NT2/D1 (cell line): Measurements from ENCODE around the gene MLXIP.

Experiments used
- DNase-seq: peaks from one replicate; pipeline ENCODE4 v3.0.0-alpha.2; 2011; ENCODE audit warnings: low read depth, low spot score
- H3K27me3 ChIP-seq: 2 replicates; pipeline ENCODE4 v1.6.0; 2011; ENCODE audit warnings: mild to moderate bottlenecking; ENCODE audit not compliant: insufficient read length, insufficient read depth
- H3K36me3 ChIP-seq: 2 replicates; pipeline ENCODE4 v1.6.1; 2011; ENCODE audit warnings: mild to moderate bottlenecking, low read length, mixed read lengths; ENCODE audit not compliant: insufficient read depth, insufficient read length
- H3K4me1 ChIP-seq: 2 replicates; pipeline ENCODE4 v1.5.1; 2011; ENCODE audit not compliant: insufficient read depth, insufficient read length
- H3K4me3 ChIP-seq: 2 replicates; pipeline ENCODE4 v1.5.1; 2011; ENCODE audit warnings: low read depth; ENCODE audit not compliant: insufficient read length
- H3K9ac ChIP-seq: 2 replicates; pipeline ENCODE4 v1.6.0; 2011; ENCODE audit warnings: low read depth; ENCODE audit not compliant: insufficient read length
- H3K9me3 ChIP-seq: 2 replicates; pipeline ENCODE4 v1.5.1; 2011; ENCODE audit warnings: mild to moderate bottlenecking, low read length; ENCODE audit not compliant: insufficient read depth
- SUZ12 ChIP-seq: IDR thresholded peaks from 2 replicates; pipeline ENCODE4 v1.6.1; 2011; ENCODE audit not compliant: insufficient read length, insufficient read depth; ENCODE audit errors: extremely low read depth
- YY1 ChIP-seq: IDR thresholded peaks from 2 replicates; pipeline ENCODE4 v1.6.1; 2011; ENCODE audit not compliant: insufficient read length, insufficient read depth
- ZNF274 ChIP-seq: IDR thresholded peaks from 2 replicates; pipeline ENCODE4 v1.6.1; 2011; ENCODE audit warnings: mild to moderate bottlenecking, low read depth, low read length

MLXIP gene

DNA sequence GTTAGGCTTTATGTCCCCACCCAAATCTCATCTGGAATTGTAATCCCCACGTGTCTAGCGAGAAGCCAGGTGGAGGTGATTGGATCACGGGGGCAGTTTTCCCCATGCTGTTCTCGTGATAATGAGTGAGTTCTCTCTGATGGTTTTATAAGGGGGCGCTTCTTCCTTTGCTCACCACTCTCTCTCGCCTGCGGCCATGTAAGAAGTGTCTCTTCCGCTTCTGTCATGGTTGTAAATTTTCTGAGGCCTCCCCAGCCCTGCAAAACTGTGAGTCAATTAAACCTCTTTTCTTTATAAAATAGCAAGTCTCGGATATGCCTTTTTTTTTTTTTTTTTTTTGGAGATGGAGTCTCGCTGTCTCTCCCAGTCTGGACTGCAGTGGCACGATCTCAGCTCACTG, 82.2 kb downstream of the MLXIP start:
- TF ChIP-seq YY1 (no peak), ZNF274 (no peak), SUZ12 (no peak)
- Histone ChIP-seq H3K9me3 (no peaks in the 10 kb centered on the region), H3K9ac (no peak overlapping the region), H3K4me3 (no peak overlapping the region), H3K36me3 (no peaks in the 10 kb centered on the region), H3K4me1 (peaks cover 2% of the 10 kb centered on the region), H3K27me3 (no peaks in the 10 kb centered on the region)
- no peak for DNase-seq

DNA sequence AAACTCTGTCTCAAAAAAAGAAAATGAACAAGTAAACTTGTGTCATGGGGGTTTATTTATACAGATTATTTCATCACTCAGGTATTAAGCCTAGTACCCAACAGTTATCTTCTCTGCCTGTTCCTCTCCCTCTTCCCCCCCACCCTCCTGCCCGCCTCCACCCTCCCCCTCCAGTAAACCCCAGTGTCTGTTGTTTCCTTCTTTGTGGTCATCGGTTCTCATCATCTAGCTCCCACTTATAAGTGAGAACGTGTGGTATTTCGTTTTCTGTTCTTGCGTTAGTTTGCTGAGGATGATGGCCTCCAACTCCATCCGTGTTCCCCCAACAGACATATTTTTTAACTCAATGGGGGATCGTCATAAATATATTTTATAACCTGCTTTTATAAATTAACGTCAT, 83.1 kb downstream of the MLXIP start:
- no peaks in the 10 kb centered on the region for H3K9me3 ChIP-seq
- H3K9ac ChIP-seq = no peak overlapping the region

DNA sequence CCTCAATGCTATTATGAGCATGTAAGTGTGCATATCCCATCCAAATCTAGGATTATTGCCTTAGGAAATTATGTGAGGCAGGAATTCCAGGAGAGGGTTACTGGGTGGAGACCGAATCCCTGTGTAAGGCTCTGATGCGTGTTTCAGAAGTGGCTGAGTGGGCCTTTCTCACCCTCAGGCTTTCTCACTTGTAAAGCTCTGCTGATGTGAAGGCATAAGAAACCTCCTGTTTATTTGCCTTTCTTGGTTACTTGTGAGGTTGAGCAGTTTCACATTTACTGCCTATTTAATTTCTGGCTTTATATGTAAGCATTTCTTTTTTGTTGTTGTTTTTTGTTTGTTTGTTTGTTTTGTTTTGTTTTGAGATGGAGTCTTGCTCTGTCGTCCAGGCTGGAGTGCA, 84.4 kb downstream of the MLXIP start:
- Histone ChIP-seq H3K9me3 (no peaks in the 10 kb centered on the region), H3K4me3 (no peak overlapping the region), H3K4me1 (peaks cover 4% of the 10 kb centered on the region), H3K9ac (no peak overlapping the region), H3K36me3 (no peaks in the 10 kb centered on the region), H3K27me3 (no peaks in the 10 kb centered on the region)
- no peak for TF ChIP-seq YY1
- TF ChIP-seq ZNF274 = no peak
- TF ChIP-seq SUZ12 = no peak
- DNase-seq = no peak

More for the DNA sequence above, 83.1 kb downstream of the MLXIP start:
- no peaks in the 10 kb centered on the region for H3K27me3 ChIP-seq
- H3K4me1 ChIP-seq = peaks cover 2% of the 10 kb centered on the region
- no peak overlapping the region for H3K4me3 ChIP-seq
- no peak for DNase-seq
- H3K36me3 ChIP-seq = no peaks in the 10 kb centered on the region
- no peak for TF ChIP-seq ZNF274
- no peak for TF ChIP-seq YY1
- TF ChIP-seq SUZ12 = no peak

DNA sequence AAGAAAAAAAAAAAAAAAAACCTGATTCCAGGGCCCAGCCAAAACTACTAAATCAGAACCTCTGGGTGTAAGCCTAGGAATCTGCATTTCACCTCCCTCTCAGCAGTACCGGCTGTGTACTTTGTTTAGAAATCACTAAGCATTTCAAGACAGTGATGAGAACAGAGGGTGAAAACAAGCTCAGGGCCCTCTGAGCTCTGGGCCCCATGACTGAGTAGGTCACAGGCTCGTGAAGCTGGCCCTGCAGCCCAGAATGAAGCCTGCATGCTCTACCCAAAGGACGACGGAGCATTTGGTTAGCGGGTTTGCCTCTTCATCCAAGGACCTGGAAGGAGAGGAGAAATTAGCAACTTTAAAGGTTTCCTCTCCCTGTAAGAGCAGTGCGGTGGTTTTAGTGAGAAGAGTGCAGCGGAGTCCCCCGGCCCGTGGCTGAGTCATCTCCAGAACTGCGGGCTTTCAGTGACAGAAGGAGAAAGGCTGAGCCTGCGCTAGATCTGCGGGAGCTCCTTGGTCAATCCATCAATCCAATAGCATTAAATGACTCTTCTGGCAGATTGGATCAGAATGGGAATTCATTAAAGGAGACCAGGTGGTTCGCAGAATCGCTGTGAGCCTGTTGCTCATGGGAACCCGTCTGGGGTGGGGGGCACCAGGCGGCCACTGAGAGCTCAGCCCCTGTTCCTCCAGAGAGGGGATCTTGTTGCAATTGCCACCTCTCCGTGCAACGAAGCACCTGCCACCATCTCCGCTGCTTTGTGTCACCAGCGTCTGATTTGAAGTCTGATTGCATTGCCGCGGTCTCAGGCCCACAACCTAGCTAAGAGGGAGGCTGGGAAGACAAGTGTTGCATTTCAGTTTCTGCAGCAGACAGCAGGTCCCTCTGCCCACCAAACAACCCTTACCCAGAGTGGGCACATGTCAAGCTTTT, 88.1 kb downstream of the MLXIP start:
- Histone ChIP-seq H3K27me3 (no peaks in the 10 kb centered on the region), H3K9ac (no peak overlapping the region), H3K4me1 (peaks cover 4% of the 10 kb centered on the region), H3K36me3 (no peaks in the 10 kb centered on the region), H3K9me3 (no peaks in the 10 kb centered on the region), H3K4me3 (no peak overlapping the region)
- TF ChIP-seq YY1 = no peak
- TF ChIP-seq SUZ12 = no peak
- no peak for TF ChIP-seq ZNF274
- DNase-seq = no peak

DNA sequence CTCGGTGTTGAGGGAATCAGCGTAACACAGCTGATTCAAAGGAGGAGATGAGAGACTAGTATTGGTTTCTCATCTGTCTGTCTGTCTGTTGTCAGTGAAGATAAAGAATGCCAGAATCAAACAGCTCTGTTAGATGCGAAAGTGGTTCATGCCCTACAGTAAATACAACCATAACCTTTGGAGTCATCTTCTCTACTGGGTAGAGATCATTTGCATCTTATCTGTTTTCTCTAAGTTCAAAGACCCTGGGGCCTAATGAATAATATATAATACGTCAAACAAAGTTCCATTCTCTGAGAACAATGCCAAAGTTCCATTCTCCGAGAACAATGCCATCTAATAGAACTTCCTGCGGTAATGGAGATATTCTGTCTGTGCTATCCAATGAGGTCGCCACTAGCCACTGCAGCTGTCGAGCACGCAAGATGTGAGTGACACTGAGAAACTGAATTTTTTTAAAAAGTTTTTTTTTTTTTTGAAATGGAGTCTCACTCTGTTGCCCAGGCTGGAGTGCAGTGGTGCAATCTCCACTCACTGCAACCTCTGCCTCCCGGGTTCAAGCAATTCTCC, 88.9 kb downstream of the MLXIP start:
- no peak overlapping the region for H3K4me3 ChIP-seq
- H3K4me1 ChIP-seq = peaks cover 2% of the 10 kb centered on the region
- no peaks in the 10 kb centered on the region for H3K9me3 ChIP-seq
- TF ChIP-seq ZNF274 (no peak), SUZ12 (no peak)
- DNase-seq = no peak
- no peak overlapping the region for H3K9ac ChIP-seq
- no peaks in the 10 kb centered on the region for H3K27me3 ChIP-seq
- H3K36me3 ChIP-seq = no peaks in the 10 kb centered on the region

DNA sequence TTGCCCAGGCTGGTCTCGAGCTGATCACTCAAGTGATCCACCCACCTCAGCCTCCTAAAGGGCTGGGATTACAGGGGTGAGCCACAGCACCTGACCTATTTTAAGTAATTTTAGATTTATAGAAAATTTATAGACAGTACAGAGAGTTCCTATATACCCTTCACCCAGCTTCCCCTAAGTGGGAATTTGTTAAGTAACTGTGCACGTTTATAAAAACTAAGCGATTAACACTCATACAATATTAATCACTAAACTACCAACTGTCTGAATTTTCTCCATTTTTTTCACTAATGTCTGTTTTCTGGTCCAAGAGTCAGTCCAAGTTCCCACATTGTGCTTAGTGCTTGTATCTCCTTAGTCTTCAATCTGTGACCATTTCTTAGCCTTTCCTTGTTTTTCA, 89.9 kb downstream of the MLXIP start:
- H3K4me3 ChIP-seq = no peak overlapping the region
- no peak overlapping the region for H3K9ac ChIP-seq
- H3K9me3 ChIP-seq = no peaks in the 10 kb centered on the region
- no peak for DNase-seq
- H3K27me3 ChIP-seq = no peaks in the 10 kb centered on the region
- TF ChIP-seq ZNF274 (no peak), SUZ12 (no peak), YY1 (no peak)
- peaks cover 2% of the 10 kb centered on the region for H3K4me1 ChIP-seq
- no peaks in the 10 kb centered on the region for H3K36me3 ChIP-seq

DNA sequence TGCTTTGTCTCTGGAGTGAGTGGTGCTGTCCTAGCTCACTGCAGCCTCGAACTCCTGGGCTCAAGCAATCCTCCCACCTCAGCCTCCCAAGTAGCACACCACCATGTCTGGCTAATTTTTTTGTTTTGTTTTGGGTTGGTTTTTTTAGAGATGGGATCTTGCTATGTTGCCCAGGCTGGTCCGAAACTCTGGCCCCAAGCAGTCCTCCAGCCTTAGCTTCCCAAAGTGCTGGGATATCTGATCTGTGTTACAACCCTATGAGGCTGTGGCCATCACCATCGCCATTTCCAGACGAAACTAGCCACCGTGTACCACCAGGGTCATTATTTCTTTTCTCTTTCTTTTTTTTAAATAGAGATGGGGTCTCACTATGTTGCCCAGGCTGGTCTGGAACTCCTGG, 92.8 kb downstream of the MLXIP start:
- no peak for DNase-seq
- no peaks in the 10 kb centered on the region for H3K36me3 ChIP-seq
- no peaks in the 10 kb centered on the region for H3K9me3 ChIP-seq
- TF ChIP-seq YY1 (no peak), ZNF274 (no peak), SUZ12 (no peak)
- no peak overlapping the region for H3K4me3 ChIP-seq
- peaks cover 2% of the 10 kb centered on the region for H3K4me1 ChIP-seq
- no peaks in the 10 kb centered on the region for H3K27me3 ChIP-seq
- H3K9ac ChIP-seq = no peak overlapping the region
